GM18502 (cell line): Measurements from ENCODE around the gene SGK2.
A peak's percentile ranks its signal among the peaks of the same experiment; 100 is the strongest.
"Not testable (repeated sequence)": the region's sequence is repeated elsewhere in the genome, so short reads cannot be mapped to it uniquely, and the experiment has no call there.

Source experiments
- ATAC-seq: cut with Tn5 transposase; IDR thresholded peaks from one replicate; pipeline ENCODE4 v1.9.1; 2021; ENCODE audit warnings: mild to moderate bottlenecking; ENCODE audit not compliant: unreplicated experiment, poor library complexity

The SGK2 gene

DNA sequence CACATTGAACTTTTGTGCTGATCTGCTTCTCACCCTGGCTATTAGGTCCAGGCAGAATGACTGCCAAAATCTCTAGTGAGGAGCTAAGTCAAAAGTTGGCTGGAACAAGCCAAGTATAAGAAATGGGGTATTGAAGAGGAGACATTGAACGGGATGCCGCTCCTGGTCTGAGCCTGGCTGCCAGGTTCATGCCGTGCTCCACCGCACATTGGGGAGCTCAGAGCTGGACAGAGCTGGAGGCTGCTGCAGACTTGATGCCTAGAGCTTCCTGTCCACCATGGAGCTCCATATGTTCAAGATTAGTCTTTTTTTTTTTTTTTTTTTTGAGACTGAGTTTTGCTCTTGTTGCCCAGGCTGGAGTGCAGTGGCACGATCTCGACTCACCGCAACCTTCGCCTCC is 27.8 kb downstream of the SGK2 start:
- ATAC-seq, result no peak

- not testable (repeated sequence) for ATAC-seq
Measured at GRCh38 chr20:43588526-43588925, 29.7 kb downstream of the SGK2 start.

DNA sequence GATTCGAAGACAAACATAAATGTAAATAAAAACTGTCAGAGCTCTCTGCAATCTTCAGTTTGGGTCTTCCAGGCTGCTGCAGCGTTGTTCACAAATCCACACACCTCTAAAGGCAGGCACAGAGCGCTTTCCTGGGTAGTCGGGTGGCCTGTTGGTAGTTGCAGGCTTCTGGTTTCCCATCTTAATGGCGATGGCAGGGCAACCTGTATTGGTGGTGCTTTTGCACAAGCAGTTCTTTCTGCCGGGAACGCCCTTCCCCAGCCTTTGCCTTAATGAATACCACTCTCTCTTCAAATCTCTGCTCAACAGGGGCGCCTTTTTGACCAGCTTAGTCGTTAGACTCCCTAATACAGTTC is 31.2 kb downstream of the SGK2 start:
- ATAC-seq, result no peak

DNA sequence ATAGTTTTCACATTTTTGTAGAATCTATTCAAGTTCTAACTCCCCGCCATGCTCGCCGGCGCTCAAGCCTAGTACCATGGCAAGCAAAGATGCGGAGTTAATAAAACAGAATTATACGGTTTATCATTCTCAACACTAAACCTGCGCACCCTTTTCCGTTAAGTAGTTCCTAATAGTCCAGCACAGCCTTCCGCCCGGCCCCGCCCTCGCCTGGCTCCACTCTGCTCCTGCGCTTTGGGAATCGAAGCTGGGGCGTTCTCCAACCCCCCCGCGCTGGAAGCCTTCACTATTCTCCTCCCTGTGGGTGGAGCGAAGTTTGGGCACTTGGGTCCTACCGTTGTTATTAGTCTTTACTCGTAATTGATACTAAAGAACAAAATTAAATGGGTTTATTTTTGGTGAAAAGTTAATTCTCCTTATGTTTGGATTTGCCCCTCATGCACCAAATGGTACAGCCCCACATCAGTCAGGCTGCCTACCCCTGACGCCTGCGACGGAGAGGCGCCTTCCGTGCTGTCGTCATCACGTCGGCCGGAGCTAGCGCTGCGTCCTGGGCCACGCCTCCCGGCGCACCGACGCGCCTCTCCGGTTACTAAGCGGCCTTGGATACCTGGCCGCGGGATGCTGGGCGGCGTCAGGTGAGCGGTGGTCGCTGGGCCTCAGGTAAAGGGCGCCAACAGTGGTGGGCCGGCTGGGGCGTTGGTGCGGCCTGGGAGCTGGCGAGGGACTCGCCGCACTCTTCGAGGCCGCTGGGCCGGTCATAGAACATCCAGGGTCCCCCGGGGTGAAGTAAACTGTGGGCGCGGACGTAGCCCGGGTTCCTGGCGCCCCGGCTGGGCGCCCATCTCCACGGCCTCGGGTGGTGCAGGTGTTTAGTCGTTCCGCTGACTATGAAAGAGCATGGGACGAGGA is 31.8 kb downstream of the SGK2 start, which contains the start of gene IFT52:
Gene IFT52, plus strand, starts transcription at position 546 of the 912 bp plus-strand sequence. CDS start 3,762 bp downstream, outside the sequence.
- ATAC-seq, result peak; percentile 99

GRCh38 chr20:43601960-43602359 is 43.1 kb downstream of the SGK2 start:
- ATAC-seq, result not testable (repeated sequence)

- ATAC-seq, result no peak
Measured at GRCh38 chr20:43603124-43603523, 44.3 kb downstream of the SGK2 start.

DNA sequence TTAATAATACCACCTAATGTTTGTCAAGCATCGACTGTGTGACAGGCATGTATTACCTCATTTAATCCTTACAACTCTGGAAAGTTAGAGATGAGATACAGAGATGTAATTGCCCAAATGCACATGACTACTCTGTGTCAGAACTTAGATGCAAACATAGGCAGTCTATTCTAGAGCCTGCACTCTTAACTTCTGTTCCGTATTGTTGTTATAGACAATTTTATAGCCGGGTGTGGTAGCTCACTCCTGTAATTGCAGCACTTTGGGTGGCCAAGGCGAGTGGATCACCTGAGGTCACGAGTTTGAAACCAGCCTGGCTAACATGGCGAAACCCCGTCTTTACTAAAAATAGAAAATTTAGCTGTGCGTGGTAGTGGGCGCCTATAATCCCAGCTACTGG is 46.9 kb downstream of the SGK2 start:
- ATAC-seq, result no peak

- not testable (repeated sequence) for ATAC-seq
Measured at GRCh38 chr20:43607278-43607677, 48.5 kb downstream of the SGK2 start.

DNA sequence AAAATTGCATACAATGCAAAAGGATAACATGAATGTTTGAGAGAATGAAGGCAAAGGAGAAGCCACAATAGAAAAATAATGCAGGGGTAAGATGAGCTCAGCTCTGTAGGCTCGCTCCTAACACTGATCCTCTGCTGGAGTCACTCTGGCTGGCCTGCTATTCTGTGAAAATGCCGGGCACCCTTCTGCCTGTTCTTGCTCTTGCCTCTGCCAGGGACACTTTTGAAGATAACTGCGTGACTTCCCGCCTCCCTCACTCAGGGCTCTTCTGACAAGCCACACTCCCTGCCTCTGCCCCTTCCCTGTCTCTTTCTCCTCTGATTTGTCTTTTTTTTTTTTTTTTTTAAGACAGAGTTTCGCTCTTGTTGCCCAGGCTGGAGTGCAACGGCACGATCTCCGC is 72.8 kb downstream of the SGK2 start:
- no peak for ATAC-seq
